Stomach smooth muscle (tissue), 2 donors: ENCODE results near the gene COL6A2.
"Not testable (repeated sequence)": the region's sequence is repeated elsewhere in the genome, so short reads cannot be mapped to it uniquely, and the experiment has no call there.

Experiments
- H3K27ac ChIP-seq: one replicate; pipeline ENCODE4 v1.7.0; 2013; ENCODE audit warnings: mild to moderate bottlenecking, low read length, inconsistent platforms
- H3K27me3 ChIP-seq, 2 donors: one replicate each; pipeline ENCODE4 v1.7.0; 2013; ENCODE audit warnings: low read length in 2 of 2; ENCODE audit not compliant: insufficient read depth in 2 of 2, control insufficient read depth in 1 of 2
- H3K36me3 ChIP-seq, 2 donors: one replicate each; pipeline ENCODE4 v1.7.0; 2013; ENCODE audit warnings: low read length in 2 of 2; ENCODE audit not compliant: control insufficient read depth in 2 of 2, insufficient read depth in 2 of 2
- H3K4me1 ChIP-seq: one replicate; pipeline ENCODE4 v1.7.0; 2013; ENCODE audit warnings: low read length; ENCODE audit not compliant: control insufficient read depth, insufficient read depth
- H3K4me3 ChIP-seq, 2 donors: one replicate each; pipeline ENCODE4 v1.7.0; 2013; ENCODE audit warnings: low read length in 2 of 2
- H3K9ac ChIP-seq, 2 donors: one replicate each; pipeline ENCODE4 v1.7.0; 2013; ENCODE audit warnings: low read length in 2 of 2, mild to moderate bottlenecking in 1 of 2
- H3K9me3 ChIP-seq, 2 donors: one replicate each; pipeline ENCODE4 v1.7.0; 2013; ENCODE audit warnings: low read length in 2 of 2; ENCODE audit not compliant: control insufficient read depth in 2 of 2
- donor health status: healthy.
- donor health status: Pancreatic carcinoma.

Gene COL6A2

DNA sequence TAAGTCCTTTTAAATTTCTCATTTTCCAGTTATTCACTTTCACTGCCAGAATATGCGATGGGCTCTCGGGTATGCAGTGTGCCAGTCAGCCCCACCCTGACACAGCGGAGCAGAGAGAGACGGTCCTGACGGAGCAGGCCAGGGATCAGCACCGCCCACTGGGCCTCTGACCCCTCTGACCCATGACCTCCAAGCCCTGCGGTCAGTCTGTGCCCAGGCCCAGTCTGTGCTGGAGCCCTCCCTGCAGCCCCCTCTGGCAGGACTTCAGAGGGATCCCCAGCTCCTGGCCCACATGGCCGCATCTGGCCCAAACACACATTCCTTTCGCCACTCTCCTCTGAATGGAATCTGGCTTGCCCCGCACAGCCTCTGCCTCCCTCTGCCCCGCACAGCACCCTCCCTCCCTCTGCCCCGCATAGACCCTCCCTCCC is 43.4 kb upstream of the COL6A2 start:
- H3K4me1 ChIP-seq = peaks cover 46% of the 10 kb centered on the region
- no peaks in the 10 kb centered on the region for H3K27me3 ChIP-seq
- peak overlapping the region; percentile 67 for H3K27ac ChIP-seq
- H3K9ac ChIP-seq = no peak overlapping the region
- H3K36me3 ChIP-seq = no peaks in the 10 kb centered on the region
- no peak overlapping the region for H3K4me3 ChIP-seq
- H3K9me3 ChIP-seq = no peaks in the 10 kb centered on the region

DNA sequence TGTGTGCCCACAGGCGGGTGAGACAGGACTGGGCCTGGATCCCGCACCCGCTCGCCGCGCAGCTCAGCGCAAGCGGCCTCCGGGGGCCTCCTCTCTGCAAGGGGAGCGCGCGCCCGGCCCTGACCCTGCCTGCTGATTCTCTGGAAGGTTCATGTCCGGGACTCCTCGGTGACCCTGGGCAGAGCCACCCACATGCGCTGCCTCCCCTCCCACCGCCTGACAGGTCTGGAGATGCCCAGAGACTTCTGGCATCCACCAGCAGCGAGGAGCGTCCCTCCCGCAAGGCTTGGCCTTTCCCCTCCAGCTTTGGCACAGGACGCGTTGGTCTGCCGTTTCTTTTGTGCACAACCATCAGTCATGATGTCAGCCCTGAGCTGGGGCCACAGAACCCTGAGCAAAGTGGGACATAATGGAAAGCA is 42.0 kb upstream of the COL6A2 start:
- Histone ChIP-seq H3K27ac (peak overlapping the region; percentile 99), H3K9ac (peak overlapping the region; percentile 79 to 81), H3K4me1 (peaks cover 45% of the 10 kb centered on the region)

DNA sequence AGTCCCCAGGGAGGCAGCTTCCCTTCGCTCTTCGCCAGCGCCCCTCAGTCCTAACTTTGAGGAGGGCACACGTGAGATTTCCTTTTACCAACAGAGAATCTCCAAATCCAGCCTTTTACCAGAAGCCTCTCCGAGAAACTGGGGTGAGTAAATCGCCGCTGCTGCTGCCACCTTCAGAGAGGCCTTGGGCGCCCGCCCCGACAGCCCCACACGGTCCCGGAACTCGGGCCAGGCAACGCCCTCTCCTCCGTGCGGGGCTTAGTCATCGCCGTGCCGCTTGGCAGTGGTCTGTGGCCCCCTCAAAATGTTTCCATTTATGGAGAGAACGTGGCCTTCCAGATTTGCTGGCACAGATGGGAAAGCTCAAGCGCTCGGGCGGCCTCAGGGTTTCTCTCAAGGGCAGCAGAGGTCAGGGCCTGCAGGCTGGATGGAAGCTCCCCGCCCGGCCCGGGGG is 41.4 kb upstream of the COL6A2 start:
- no peaks in the 10 kb centered on the region for H3K36me3 ChIP-seq
- H3K9me3 ChIP-seq = no peaks in the 10 kb centered on the region
- H3K4me3 ChIP-seq = peak overlapping the region in 1 of 2 donors; percentile 57
- H3K9ac ChIP-seq = peak overlapping the region; percentile 79 to 81
- no peaks in the 10 kb centered on the region for H3K27me3 ChIP-seq
- peaks cover 50% of the 10 kb centered on the region for H3K4me1 ChIP-seq
- peak overlapping the region; percentile 99 for H3K27ac ChIP-seq

More for the DNA sequence above, 42.0 kb upstream of the COL6A2 start:
- Histone ChIP-seq H3K27me3 (no peaks in the 10 kb centered on the region), H3K36me3 (no peaks in the 10 kb centered on the region), H3K4me3 (peak overlapping the region in 1 of 2 donors; percentile 57), H3K9me3 (no peaks in the 10 kb centered on the region)

DNA sequence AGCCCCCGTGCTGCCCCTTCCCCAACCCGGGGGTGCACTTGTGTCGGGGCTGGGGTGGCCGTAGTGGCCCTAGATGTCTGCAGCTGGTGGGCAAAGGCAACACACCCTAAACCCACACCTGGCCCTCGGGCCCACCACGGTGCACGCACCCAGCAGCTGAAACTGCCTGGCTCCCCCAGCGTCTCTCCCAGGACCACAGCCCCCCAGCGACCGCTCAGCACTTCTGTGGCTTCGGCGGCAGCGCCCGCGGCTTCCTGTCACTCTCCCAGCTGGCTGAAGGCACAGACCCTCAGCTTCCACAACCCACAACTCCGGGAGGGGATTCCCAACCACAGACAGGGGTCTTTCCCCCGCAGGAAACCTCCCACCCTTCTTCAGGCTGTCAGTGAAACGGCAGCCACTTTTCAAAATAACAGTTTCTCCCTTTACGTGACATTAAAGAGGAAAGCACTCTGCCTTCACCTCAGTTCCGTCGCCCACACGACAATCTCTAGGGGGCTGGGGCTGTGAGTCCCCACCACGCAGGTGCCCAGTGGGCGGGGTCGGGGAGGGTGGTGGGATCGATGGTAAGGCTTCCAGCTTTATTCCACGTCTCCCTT is 40.7 kb upstream of the COL6A2 start:
- Histone ChIP-seq H3K27me3 (no peaks in the 10 kb centered on the region), H3K9me3 (peaks cover 0 to 5% of the 10 kb centered on the region in 2 donors), H3K9ac (peak overlapping the region; percentile 79 to 81), H3K36me3 (no peaks in the 10 kb centered on the region), H3K4me3 (peak overlapping the region in 1 of 2 donors; percentile 35), H3K27ac (peak overlapping the region; percentile 99), H3K4me1 (peaks cover 50% of the 10 kb centered on the region)

DNA sequence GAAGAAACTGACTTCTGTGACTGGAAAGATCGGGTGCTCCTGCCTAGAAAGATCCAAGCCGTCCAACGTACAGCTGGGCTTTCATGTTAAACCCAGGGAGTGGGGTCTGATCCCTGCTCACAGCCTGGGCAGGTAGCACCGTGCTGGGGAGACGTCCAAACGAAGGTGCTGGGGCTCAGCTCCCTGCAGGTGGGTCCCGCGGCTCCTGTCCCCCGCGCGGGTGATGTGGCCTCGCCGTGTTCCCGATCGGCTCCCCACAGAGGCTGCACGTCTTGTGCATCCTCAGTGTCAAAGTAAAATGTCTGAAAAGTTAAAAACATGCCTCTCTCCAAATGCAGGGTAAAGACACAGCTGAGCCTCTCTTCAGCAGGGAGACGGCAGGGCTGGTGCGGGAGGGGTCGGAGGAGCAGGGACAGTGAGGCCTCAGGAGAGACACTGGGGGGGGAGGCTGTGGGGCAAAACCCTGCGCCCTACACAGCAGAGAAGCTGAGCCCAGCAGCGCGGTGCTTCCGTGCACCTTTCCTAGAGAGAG is 40.1 kb upstream of the COL6A2 start:
- Histone ChIP-seq H3K4me3 (no peak overlapping the region), H3K9me3 (peaks cover 0 to 9% of the 10 kb centered on the region in 2 donors), H3K4me1 (peaks cover 50% of the 10 kb centered on the region), H3K27me3 (no peaks in the 10 kb centered on the region), H3K9ac (peak overlapping the region; percentile 79 to 81), H3K27ac (peak overlapping the region; percentile 99), H3K36me3 (no peaks in the 10 kb centered on the region)

DNA sequence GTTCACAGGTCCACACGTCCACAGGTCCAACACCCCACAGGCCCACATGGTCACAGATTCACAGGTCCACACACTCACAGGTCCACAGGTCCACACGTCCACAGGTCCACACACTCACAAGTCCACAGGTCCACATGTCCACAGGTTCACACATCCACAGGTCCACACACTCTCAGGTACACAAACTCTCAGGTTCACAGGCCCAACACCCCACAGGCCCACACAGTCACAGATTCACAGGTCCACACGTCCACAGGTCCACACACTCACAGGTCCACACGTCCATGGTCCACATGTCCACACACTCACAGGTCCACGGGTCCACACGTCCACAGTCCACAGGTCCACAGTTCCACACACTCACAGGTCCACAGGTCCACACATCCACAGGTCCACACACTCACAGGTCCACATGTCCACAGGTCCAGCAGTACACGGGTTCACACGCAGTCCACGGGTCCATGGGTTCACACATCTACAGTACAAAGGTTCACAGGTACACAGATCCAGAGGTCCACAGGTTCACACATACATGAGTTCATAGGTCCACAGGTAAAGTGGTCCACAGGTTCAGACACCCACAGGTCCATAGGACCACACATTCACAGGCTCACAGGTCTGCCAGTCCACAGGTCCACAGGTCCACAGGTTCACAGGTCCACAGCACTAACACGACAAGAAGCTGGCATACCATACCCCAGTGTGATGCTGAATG is 39.3 kb upstream of the COL6A2 start:
- H3K36me3 ChIP-seq = no peaks in the 10 kb centered on the region
- H3K9ac ChIP-seq = no peak overlapping the region
- H3K27ac ChIP-seq = peak overlapping the region; percentile 99
- no peak overlapping the region for H3K4me3 ChIP-seq
- peaks cover 0 to 15% of the 10 kb centered on the region in 2 donors for H3K9me3 ChIP-seq
- H3K27me3 ChIP-seq = no peaks in the 10 kb centered on the region
- H3K4me1 ChIP-seq = peaks cover 50% of the 10 kb centered on the region

DNA sequence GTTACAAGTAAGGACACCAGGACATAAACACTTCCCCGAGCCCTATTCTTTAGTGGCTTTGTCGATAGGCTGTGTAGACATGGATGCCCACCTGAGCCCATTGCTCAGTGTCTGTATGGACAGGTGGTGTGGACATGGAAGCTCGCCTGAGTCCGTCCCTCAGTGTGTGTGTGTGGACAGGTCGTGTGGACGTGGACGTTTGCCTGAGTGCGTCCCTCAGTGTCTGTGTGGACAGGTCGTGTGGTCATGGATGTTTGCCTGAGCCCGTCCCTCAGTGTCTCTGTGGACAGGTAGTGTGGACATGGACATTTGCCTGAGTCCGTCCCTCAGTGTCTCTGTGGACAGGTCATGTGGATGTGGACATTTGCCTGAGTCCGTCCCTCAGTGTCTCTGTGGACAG is 38.7 kb upstream of the COL6A2 start:
- Histone ChIP-seq H3K4me1 (peaks cover 46% of the 10 kb centered on the region), H3K4me3 (no peak overlapping the region)

DNA sequence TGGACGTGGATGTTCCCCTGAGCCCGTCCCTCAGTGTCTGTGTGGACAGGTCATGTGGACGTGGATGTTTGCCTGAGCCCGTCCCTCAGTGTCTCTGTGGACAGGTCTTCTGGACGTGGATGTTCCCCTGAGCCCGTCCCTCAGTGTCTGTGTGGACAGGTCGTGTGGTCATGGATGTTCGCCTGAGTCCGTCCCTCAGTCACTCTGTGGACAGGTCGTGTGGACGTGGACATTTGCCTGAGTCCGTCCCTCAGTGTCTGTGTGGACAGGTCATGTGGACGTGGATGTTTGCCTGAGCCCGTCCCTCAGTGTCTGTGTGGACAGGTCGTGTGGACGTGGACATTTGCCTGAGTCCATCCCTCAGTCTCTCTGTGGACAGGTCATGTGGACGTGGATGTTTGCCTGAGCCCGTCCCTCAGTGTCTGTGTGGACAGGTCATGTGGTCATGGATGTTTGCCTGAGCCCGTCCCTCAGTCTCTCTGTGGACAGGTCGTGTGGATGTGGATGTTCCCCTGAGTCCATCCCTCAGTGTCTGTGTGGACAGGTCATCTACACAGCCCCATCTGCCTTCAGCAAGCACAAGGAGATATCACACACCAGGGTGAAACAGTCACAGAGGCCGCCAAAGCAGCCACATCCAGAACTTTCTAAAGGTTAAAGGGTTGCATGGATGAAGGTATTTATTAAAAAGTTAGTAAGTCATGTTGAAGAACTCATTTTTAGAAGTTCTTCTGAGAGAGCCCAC is 38.0 kb upstream of the COL6A2 start:
- H3K27me3 ChIP-seq = not testable (repeated sequence)

More for the DNA sequence above, 38.7 kb upstream of the COL6A2 start:
- peaks cover 0 to 15% of the 10 kb centered on the region in 2 donors for H3K9me3 ChIP-seq
- H3K9ac ChIP-seq = no peak overlapping the region
- H3K36me3 ChIP-seq = no peaks in the 10 kb centered on the region
- H3K27me3 ChIP-seq = no peaks in the 10 kb centered on the region
- H3K27ac ChIP-seq = peak overlapping the region; percentile 99

DNA sequence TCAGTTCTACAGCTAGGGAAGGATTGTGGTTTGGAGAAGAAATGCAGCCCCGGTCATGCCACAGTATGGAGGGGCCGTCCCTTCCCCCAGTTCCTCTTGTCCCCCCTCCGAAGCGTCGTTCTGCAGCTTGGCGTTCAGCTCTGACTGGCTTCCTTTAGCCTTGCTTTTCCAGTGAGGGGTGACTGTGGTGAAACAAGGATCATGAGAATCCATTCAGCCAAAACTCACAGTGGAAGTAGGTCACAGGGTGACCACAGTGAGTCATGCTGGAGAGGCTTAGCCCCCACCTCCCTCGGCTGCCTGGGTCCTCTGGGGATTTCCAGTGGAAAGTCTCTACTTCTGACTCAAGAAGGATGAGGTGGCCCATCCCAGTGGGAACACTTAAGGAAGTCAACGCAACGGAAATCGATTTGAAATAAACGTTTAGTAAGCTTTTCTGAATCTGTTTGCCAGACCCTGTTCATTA is 37.3 kb upstream of the COL6A2 start:
- Histone ChIP-seq H3K4me3 (no peak overlapping the region), H3K27ac (peak overlapping the region; percentile 76), H3K4me1 (peaks cover 44% of the 10 kb centered on the region), H3K36me3 (no peaks in the 10 kb centered on the region), H3K9ac (no peak overlapping the region), H3K27me3 (no peaks in the 10 kb centered on the region), H3K9me3 (peaks cover 0 to 15% of the 10 kb centered on the region in 2 donors)

More for the DNA sequence above, 38.0 kb upstream of the COL6A2 start:
- Histone ChIP-seq H3K27ac (peak overlapping the region; percentile 76), H3K4me1 (peaks cover 44% of the 10 kb centered on the region), H3K9me3 (peaks cover 0 to 15% of the 10 kb centered on the region in 2 donors)
- H3K9ac ChIP-seq, H3K4me3 ChIP-seq, H3K36me3 ChIP-seq: not testable (repeated sequence)

DNA sequence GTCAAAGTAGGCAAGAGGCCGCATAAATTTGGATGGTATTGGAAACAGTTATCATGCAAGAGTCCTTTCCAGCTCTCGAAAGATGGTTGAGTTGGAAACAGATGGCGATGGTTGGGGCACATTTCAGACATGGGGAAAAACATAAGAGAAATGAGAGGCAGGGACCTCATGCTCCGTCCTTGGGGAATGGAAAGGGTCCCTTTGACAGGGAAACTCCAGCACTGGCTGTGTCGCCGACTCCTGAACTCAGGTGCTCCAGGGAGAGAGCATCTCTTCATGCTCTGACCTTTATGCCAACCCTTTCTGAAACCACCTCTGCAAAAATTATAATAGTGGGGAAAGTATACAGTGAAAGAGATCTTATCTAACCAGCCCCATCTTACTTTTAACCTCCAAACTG is 36.8 kb upstream of the COL6A2 start:
- no peak overlapping the region for H3K9ac ChIP-seq
- H3K36me3 ChIP-seq = no peaks in the 10 kb centered on the region
- peak overlapping the region; percentile 76 for H3K27ac ChIP-seq
- no peak overlapping the region for H3K4me3 ChIP-seq
- peaks cover 44% of the 10 kb centered on the region for H3K4me1 ChIP-seq
- no peaks in the 10 kb centered on the region for H3K27me3 ChIP-seq
- H3K9me3 ChIP-seq = peaks cover 0 to 15% of the 10 kb centered on the region in 2 donors
